A549 (cell line): ENCODE measurements around the gene DTX3. TPM values are rescaled to one million over a fixed set of nuclear protein-coding genes. Genes with fewer than 3 reads are reported as not detected.

Experiments used
- ATAC-seq, 2 experiments: fragments of 200-7000 bp in 1 of 2; fragments of >200 bp in 1 of 2; cut with Nextera tagmentation in 1 of 2; cut with Tn5 transposase in 1 of 2; 3 replicates each; pipeline versions ENCODE4 v1.8.0 to v1.9.1; 2018 to 2020; ENCODE audit warnings: mild to moderate bottlenecking in 1 of 2, moderate library complexity in 1 of 2
- CTCF ChIA-PET: fragments of 300-600 bp; sonication (Branson Sonifier 250); formaldehyde crosslinking; extraction: SDS; loops from one replicate; lab custom pipeline; 2021; ENCODE audit warnings: antibody characterized with exemption, inconsistent platforms; lab: Yijun Ruan, JAX
- POLR2A ChIA-PET: fragments of 350-600 bp; formaldehyde crosslinking; extraction: SDS; loops from one replicate; lab custom pipeline; 2021; ENCODE audit warnings: antibody characterized with exemption, inconsistent platforms; lab: Yijun Ruan, JAX
- DNase-seq, 2 experiments: peaks; one replicate each; pipeline versions ENCODE4 v3.0.0 to v3.0.0-alpha.2; 2011 to 2016; ENCODE audit warnings: low read depth in 1 of 2, low spot score in 1 of 2
- FAIRE-seq: peaks from 2 replicates; lab custom pipeline; 2011; peaks lifted over from hg19 to GRCh38; lab: Jason Lieb, UNC
- H3K27ac ChIP-seq, 2 experiments: fragments of >200 bp; sonication (Bioruptor Twin); formaldehyde crosslinking; 3 replicates each; pipeline ENCODE4 v1.5.1; 2016 to 2017
- H3K4me1 ChIP-seq: fragments of >200 bp; sonication (Bioruptor Twin); formaldehyde crosslinking; 3 replicates; pipeline ENCODE4 v1.6.1; 2016
- H3K4me2 ChIP-seq: fragments of >200 bp; sonication (Bioruptor Twin); formaldehyde crosslinking; 3 replicates; pipeline ENCODE4 v1.6.1; 2016
- H3K4me3 ChIP-seq: fragments of >200 bp; sonication (Bioruptor Twin); formaldehyde crosslinking; 3 replicates; pipeline ENCODE4 v1.5.1; 2016
- H3K9me3 ChIP-seq: fragments of >200 bp; sonication (Bioruptor Twin); formaldehyde crosslinking; 3 replicates; pipeline ENCODE4 v1.6.1; 2016
- BCL3 ChIP-seq: fragments of >200 bp; sonication (Bioruptor Twin); formaldehyde crosslinking; IDR thresholded peaks from 3 replicates; pipeline ENCODE4 v1.6.1; 2016
- BHLHE40 ChIP-seq: IDR thresholded peaks from 2 replicates; pipeline ENCODE4 v1.6.1; 2012; ENCODE audit warnings: low read depth, low read length, inconsistent platforms
- CBX2 ChIP-seq: fragments of 200-600 bp; sonication (generic); IDR thresholded peaks from 2 replicates; pipeline ENCODE4 v1.6.1; 2016; ENCODE audit warnings: low read depth, mild to moderate bottlenecking, borderline replicate concordance
- CBX8 ChIP-seq: fragments of 200-600 bp; sonication (generic); IDR thresholded peaks from 2 replicates; pipeline ENCODE4 v1.6.1; 2016
- CEBPB ChIP-seq, 2 experiments: fragments of >200 bp in 1 of 2; sonication (Bioruptor Twin) in 1 of 2; formaldehyde crosslinking in 1 of 2; IDR thresholded peaks; 2 replicates each; pipeline ENCODE4 v1.6.1; 2012 to 2016
- CHD4 ChIP-seq: fragments of 200-600 bp; sonication (generic); IDR thresholded peaks from 2 replicates; pipeline ENCODE4 v1.6.1; 2016; ENCODE audit warnings: antibody characterized with exemption, mild to moderate bottlenecking, borderline replicate concordance
- CTCF ChIP-seq: fragments of >200 bp; sonication (Bioruptor Twin); formaldehyde crosslinking; IDR thresholded peaks from 3 replicates; pipeline ENCODE4 v1.5.1; 2016
- EHF ChIP-seq: fragments of 250-450 bp; sonication (Bioruptor Pico); IDR thresholded peaks from 2 replicates; pipeline ENCODE4 v1.5.0; 2020; ENCODE audit warnings: mild to moderate bottlenecking
- ESRRA ChIP-seq: fragments of 150-350 bp; IDR thresholded peaks from 2 replicates; pipeline ENCODE4 v1.6.1; 2014; ENCODE audit warnings: mild to moderate bottlenecking, low read length, borderline replicate concordance
- FOSB ChIP-seq: fragments of 250-450 bp; sonication (Bioruptor Pico); IDR thresholded peaks from 2 replicates; pipeline ENCODE4 v1.5.0; 2020; ENCODE audit warnings: mild to moderate bottlenecking, moderate library complexity
- FOXS1 ChIP-seq: fragments of 250-450 bp; sonication (Bioruptor Pico); IDR thresholded peaks from 2 replicates; pipeline ENCODE4 v1.5.0; 2020; ENCODE audit warnings: mild to moderate bottlenecking, moderate library complexity
- GATA3 ChIP-seq: IDR thresholded peaks from 2 replicates; pipeline ENCODE4 v1.6.1; 2012; ENCODE audit warnings: borderline replicate concordance
- HEYL ChIP-seq: fragments of 250-450 bp; sonication (Bioruptor Pico); IDR thresholded peaks from 2 replicates; pipeline ENCODE4 v1.8.0; 2021; ENCODE audit warnings: mild to moderate bottlenecking, moderate library complexity
- HMGXB4 ChIP-seq: fragments of 250-450 bp; sonication (Bioruptor Pico); IDR thresholded peaks from 2 replicates; pipeline ENCODE4 v1.5.0; 2021; ENCODE audit warnings: mild to moderate bottlenecking, moderate library complexity, borderline replicate concordance
- JUN ChIP-seq, 2 experiments: fragments of >200 bp; sonication (Bioruptor Twin); formaldehyde crosslinking; IDR thresholded peaks; 2 replicates in 1 of 2; 3 replicates in 1 of 2; pipeline ENCODE4 v1.6.1; 2016 to 2017
- JUNB ChIP-seq: fragments of >200 bp; sonication (Bioruptor Twin); formaldehyde crosslinking; IDR thresholded peaks from 2 replicates; pipeline ENCODE4 v1.6.1; 2016
- KDM1A ChIP-seq: fragments of 200-600 bp; sonication (generic); IDR thresholded peaks from 2 replicates; pipeline ENCODE4 v1.6.1; 2016; ENCODE audit warnings: low read depth, mild to moderate bottlenecking
- KDM5A ChIP-seq: fragments of 200-600 bp; sonication (generic); IDR thresholded peaks from 2 replicates; pipeline ENCODE4 v1.6.1; 2016; ENCODE audit warnings: antibody characterized with exemption, mild to moderate bottlenecking
- MYC ChIP-seq: IDR thresholded peaks from 2 replicates; pipeline ENCODE4 v1.6.1; 2012; ENCODE audit warnings: mild to moderate bottlenecking, inconsistent platforms, low read length, improper control_type of control experiment, borderline replicate concordance
- RAD21 ChIP-seq, 2 experiments: fragments of >200 bp in 1 of 2; sonication (Bioruptor Twin) in 1 of 2; formaldehyde crosslinking in 1 of 2; IDR thresholded peaks in 1 of 2; conservative IDR thresholded peaks in 1 of 2; 2 replicates in 1 of 2; 3 replicates in 1 of 2; pipeline ENCODE4 v1.6.1; 2012 to 2018; ENCODE audit warnings: inconsistent platforms in 1 of 2
- RFX5 ChIP-seq: fragments of 450-650 bp; IDR thresholded peaks from 2 replicates; pipeline ENCODE4 v1.7.1; 2014; ENCODE audit warnings: antibody characterized with exemption, mild to moderate bottlenecking, moderate library complexity
- SMC3 ChIP-seq: fragments of >200 bp; sonication (Bioruptor Twin); formaldehyde crosslinking; IDR thresholded peaks from 3 replicates; pipeline ENCODE4 v1.6.1; 2018; ENCODE audit warnings: inconsistent platforms
- TFCP2L1 ChIP-seq: fragments of 250-450 bp; sonication (Bioruptor Pico); IDR thresholded peaks from 2 replicates; pipeline ENCODE4 v1.5.0; 2021; ENCODE audit warnings: mild to moderate bottlenecking
- ZNF302 ChIP-seq: fragments of 250-450 bp; sonication (Bioruptor Pico); IDR thresholded peaks from 2 replicates; pipeline ENCODE4 v1.9.0; 2021; ENCODE audit warnings: inconsistent platforms, mild to moderate bottlenecking, moderate library complexity
- ZSCAN20 ChIP-seq: fragments of 250-450 bp; sonication (Bioruptor Pico); IDR thresholded peaks from 2 replicates; pipeline ENCODE4 v1.8.0; 2022; ENCODE audit warnings: mild to moderate bottlenecking, moderate library complexity
- WGBS: methylation state at CpG from one replicate; pipeline ENCODE4 v1.1.6; 2017; ENCODE audit errors: missing lambda C conversion rate; 5-methylcytosine and 5-hydroxymethylcytosine counted together
- polyA plus RNA-seq, 4 experiments: library from polyadenylated mRNA; depleted of rRNA in 3 of 4; stranded (reverse); fragments of >200 nt; fragmentation: RNase III in 1 of 4; extraction: RNeasy Plus Mini Kit Qiagen cat#74134 plus additional on column Dnase treatment in 1 of 4; gene quantifications; 2 replicates in 3 of 4; 3 replicates in 1 of 4; pipeline ENCODE4 v1.2.3, GENCODE V29; 2011 to 2017

DTX3 gene
- polyA plus RNA-seq, 2 of the 4 experiments (the other 2 are of a cell fraction), result 21.7 to 24.7 TPM

- no peak for FAIRE-seq
- peak overlapping the region; percentile 70 for H3K4me2 ChIP-seq
- DNase-seq, result no peak
- no peak overlapping the region for H3K4me3 ChIP-seq
- no peak for ATAC-seq
- H3K27ac ChIP-seq, result no peak overlapping the region
- TF ChIP-seq CEBPB (IDR thresholded peaks at IDR 0.05), result no peak
- no peak for TF ChIP-seq BHLHE40
- TF ChIP-seq JUN (IDR thresholded peaks at IDR 0.05), result no peak
- TF ChIP-seq FOSB (CRISPR knock-in tag), result no peak
- H3K9me3 ChIP-seq, result no peaks in the 10 kb centered on the region
- CTCF ChIA-PET, result interaction anchor here (1.2 to 5.5 kb wide), 10 partner anchors 10 to 143 kb away, joined by 3 to 55 read pairs (median 4); partner anchors contain the start of gene B4GALNT1
- POLR2A ChIA-PET, result no interaction called here
- peaks cover 12% of the 10 kb centered on the region for H3K4me1 ChIP-seq
- 81% methylated on average over 2 of the region's 2 CpGs for WGBS
These were observed 12.0 kb upstream of the DTX3 start for GRCh38 chr12:57592551-57593165.

- Histone ChIP-seq H3K4me3 (no peak overlapping the region), H3K27ac (no peak overlapping the region), H3K9me3 (no peaks in the 10 kb centered on the region), H3K4me1 (peaks cover 12% of the 10 kb centered on the region), H3K4me2 (no peak overlapping the region; the same call in 2 of the 3 replicates)
- WGBS, result 86% methylated on average over 4 of the region's 4 CpGs
- FAIRE-seq (no peak), ATAC-seq (no peak), DNase-seq (no peak)
- ChIA-PET POLR2A (interaction anchor here (0.6 kb wide), 2 partner anchors 18 to 78 kb away, joined by 3 to 4 read pairs; partner anchors contain the start of gene ARHGEF25), CTCF (interaction anchor here (0.9 to 5.5 kb wide), 6 partner anchors 10 to 40 kb away, joined by 3 to 55 read pairs (median 10); partner anchors contain the start of gene B4GALNT1)
- TF ChIP-seq GATA3 (no peak), EHF (CRISPR knock-in tag) (no peak), CTCF (no peak)
These were observed 11.4 kb upstream of the DTX3 start for GRCh38 chr12:57593187-57593586.

GRCh38 chr12:57600395-57600794, 4.2 kb upstream of the DTX3 start:
- WGBS, result 73% methylated on average over 2 of the region's 2 CpGs
- TF ChIP-seq CBX8, result no peak
- no peak for TF ChIP-seq JUNB
- no peak for TF ChIP-seq ESRRA
- no peak for TF ChIP-seq FOXS1 (CRISPR knock-in tag)
- no peak for TF ChIP-seq GATA3
- no peak for TF ChIP-seq HMGXB4 (CRISPR knock-in tag)
- TF ChIP-seq FOSB (CRISPR knock-in tag), result no peak
- no peak for TF ChIP-seq TFCP2L1 (CRISPR knock-in tag)
- TF ChIP-seq CBX2, result no peak
- no peak for TF ChIP-seq SMC3
- TF ChIP-seq, all 56 proteins: peak for 0
- FAIRE-seq (no peak), ATAC-seq (no peak), DNase-seq (no peak)
- H3K4me2 ChIP-seq, result no peak overlapping the region
- H3K27ac ChIP-seq, result no peak overlapping the region
- H3K4me1 ChIP-seq, result peaks cover 11% of the 10 kb centered on the region; the same call in 2 of the 3 replicates
- ChIA-PET POLR2A (interaction anchor here (0.9 kb wide), 1 partner anchor 9 kb away, joined by 3 read pairs; the partner anchor contains the start of gene PIP4K2C), CTCF (interaction anchor here (0.7 to 4.3 kb wide), 9 partner anchors 9 to 38 kb away, joined by 3 to 43 read pairs (median 4); partner anchors contain the start of gene B4GALNT1)
- H3K9me3 ChIP-seq, result no peaks in the 10 kb centered on the region
- no peak overlapping the region for H3K4me3 ChIP-seq

- H3K27ac ChIP-seq, result no peak overlapping the region
- no peak for ATAC-seq
- ChIA-PET POLR2A (no interaction called here), CTCF (interaction anchor here (1.9 to 20.9 kb wide), 2 partner anchors 11 to 21 kb away, joined by 8 to 336 read pairs; partner anchors contain the start of gene PIP4K2C)
- H3K4me2 ChIP-seq, result no peak overlapping the region
- H3K4me3 ChIP-seq, result no peak overlapping the region
- DNase-seq, result no peak
- no peak for FAIRE-seq
- H3K9me3 ChIP-seq, result no peaks in the 10 kb centered on the region
- H3K4me1 ChIP-seq, result peaks cover 13% of the 10 kb centered on the region; the same call in 2 of the 3 replicates
- TF ChIP-seq CBX2 (no peak), MYC (no peak), TFCP2L1 (CRISPR knock-in tag) (no peak), RFX5 (no peak), EHF (CRISPR knock-in tag) (no peak), ZNF302 (CRISPR knock-in tag) (no peak), SMC3 (no peak), KDM1A (no peak), KDM5A (no peak), ZSCAN20 (CRISPR knock-in tag) (no peak), HEYL (no peak), CHD4 (no peak), FOXS1 (CRISPR knock-in tag) (no peak), FOSB (CRISPR knock-in tag) (no peak), CBX8 (no peak), RAD21 (conservative IDR thresholded peaks at IDR 0.05 in 1 of 2, IDR thresholded peaks at IDR 0.05 in 1 of 2) (no peak), BCL3 (no peak)
These were observed 2.1 kb upstream of the DTX3 start for GRCh38 chr12:57602544-57602943.
